GM23338 (cell line): ENCODE results near the gene NPR2.

Experiments
- EZH2phosphoT487 ChIP-seq: fragments of 200-600 bp; sonication (generic); IDR thresholded peaks from one replicate; pipeline ENCODE4 v1.8.1; 2018; ENCODE audit warnings: antibody characterized with exemption; ENCODE audit not compliant: unreplicated experiment
- TF ChIP-seq, protein P1 (sequence below), 2 experiments: fragments of 200-600 bp in 1 of 2; sonication (generic) in 1 of 2; conservative IDR thresholded peaks; 2 replicates each; pipeline versions ENCODE4 v1.5.1 to v1.6.1; 2016 to 2017; ENCODE audit warnings: antibody characterized with exemption in 2 of 2, low read depth in 2 of 2, mild to moderate bottlenecking in 2 of 2, moderate library complexity in 1 of 2
- TF ChIP-seq, protein P2 (sequence below): IDR thresholded peaks from one replicate; pipeline ENCODE4 v1.6.1; 2018; ENCODE audit warnings: antibody characterized with exemption; ENCODE audit not compliant: unreplicated experiment

DNA sequence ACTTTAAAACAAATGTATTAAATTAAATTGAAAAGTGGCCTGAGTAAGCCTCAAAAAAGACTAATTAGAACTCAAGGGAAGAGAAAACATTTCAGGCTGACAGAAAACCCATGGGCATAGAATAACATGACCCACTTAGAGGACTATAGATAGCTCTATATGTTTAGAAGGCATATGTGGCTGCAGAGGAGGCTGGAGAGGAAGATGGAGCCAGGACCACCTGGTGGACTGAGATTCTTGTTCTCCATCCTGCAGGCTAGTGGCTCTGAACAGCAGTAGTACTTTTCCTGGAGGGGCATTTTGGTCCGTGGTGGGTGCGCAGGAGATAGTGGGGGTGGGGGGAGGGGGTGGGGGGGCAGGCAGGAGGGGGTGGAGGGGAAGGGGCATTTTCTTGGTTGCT lies 10.3 kb upstream of the NPR2 start:
- TF ChIP-seq, protein P1, sequence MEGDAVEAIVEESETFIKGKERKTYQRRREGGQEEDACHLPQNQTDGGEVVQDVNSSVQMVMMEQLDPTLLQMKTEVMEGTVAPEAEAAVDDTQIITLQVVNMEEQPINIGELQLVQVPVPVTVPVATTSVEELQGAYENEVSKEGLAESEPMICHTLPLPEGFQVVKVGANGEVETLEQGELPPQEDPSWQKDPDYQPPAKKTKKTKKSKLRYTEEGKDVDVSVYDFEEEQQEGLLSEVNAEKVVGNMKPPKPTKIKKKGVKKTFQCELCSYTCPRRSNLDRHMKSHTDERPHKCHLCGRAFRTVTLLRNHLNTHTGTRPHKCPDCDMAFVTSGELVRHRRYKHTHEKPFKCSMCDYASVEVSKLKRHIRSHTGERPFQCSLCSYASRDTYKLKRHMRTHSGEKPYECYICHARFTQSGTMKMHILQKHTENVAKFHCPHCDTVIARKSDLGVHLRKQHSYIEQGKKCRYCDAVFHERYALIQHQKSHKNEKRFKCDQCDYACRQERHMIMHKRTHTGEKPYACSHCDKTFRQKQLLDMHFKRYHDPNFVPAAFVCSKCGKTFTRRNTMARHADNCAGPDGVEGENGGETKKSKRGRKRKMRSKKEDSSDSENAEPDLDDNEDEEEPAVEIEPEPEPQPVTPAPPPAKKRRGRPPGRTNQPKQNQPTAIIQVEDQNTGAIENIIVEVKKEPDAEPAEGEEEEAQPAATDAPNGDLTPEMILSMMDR (conservative IDR thresholded peaks at IDR 0.05; ENCODE audit: low read depth in 2 of 2): no peak
- no peak for TF ChIP-seq EZH2phosphoT487
- TF ChIP-seq, protein P2, sequence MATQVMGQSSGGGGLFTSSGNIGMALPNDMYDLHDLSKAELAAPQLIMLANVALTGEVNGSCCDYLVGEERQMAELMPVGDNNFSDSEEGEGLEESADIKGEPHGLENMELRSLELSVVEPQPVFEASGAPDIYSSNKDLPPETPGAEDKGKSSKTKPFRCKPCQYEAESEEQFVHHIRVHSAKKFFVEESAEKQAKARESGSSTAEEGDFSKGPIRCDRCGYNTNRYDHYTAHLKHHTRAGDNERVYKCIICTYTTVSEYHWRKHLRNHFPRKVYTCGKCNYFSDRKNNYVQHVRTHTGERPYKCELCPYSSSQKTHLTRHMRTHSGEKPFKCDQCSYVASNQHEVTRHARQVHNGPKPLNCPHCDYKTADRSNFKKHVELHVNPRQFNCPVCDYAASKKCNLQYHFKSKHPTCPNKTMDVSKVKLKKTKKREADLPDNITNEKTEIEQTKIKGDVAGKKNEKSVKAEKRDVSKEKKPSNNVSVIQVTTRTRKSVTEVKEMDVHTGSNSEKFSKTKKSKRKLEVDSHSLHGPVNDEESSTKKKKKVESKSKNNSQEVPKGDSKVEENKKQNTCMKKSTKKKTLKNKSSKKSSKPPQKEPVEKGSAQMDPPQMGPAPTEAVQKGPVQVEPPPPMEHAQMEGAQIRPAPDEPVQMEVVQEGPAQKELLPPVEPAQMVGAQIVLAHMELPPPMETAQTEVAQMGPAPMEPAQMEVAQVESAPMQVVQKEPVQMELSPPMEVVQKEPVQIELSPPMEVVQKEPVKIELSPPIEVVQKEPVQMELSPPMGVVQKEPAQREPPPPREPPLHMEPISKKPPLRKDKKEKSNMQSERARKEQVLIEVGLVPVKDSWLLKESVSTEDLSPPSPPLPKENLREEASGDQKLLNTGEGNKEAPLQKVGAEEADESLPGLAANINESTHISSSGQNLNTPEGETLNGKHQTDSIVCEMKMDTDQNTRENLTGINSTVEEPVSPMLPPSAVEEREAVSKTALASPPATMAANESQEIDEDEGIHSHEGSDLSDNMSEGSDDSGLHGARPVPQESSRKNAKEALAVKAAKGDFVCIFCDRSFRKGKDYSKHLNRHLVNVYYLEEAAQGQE: no peak
